HEK293T (cell line): ENCODE measurements around the gene MACROD2.
A peak's percentile ranks its signal among the peaks of the same experiment; 100 is the strongest.
"Not testable (repeated sequence)": the region's sequence is repeated elsewhere in the genome, so short reads cannot be mapped to it uniquely, and the experiment has no call there.

ENCODE experiments used
- CTCF ChIA-PET: fragments of 350-600 bp; formaldehyde crosslinking; extraction: SDS; loops from one replicate; lab custom pipeline; 2021; ENCODE audit warnings: antibody characterized with exemption, inconsistent platforms; lab: Yijun Ruan, JAX
- POLR2A ChIA-PET: fragments of 350-600 bp; formaldehyde crosslinking; extraction: SDS; loops from one replicate; lab custom pipeline; 2020; ENCODE audit warnings: antibody characterized with exemption, inconsistent platforms; lab: Yijun Ruan, JAX
- DNase-seq: peaks from one replicate; pipeline ENCODE4 v3.0.0; 2012; ENCODE audit warnings: mixed read lengths; ENCODE audit errors: extremely low spot score
- ARNT ChIP-seq: fragments of 450-650 bp; IDR thresholded peaks from 2 replicates; pipeline ENCODE4 v1.6.1; 2017; ENCODE audit warnings: mild to moderate bottlenecking
- BHLHE40 ChIP-seq: fragments of 450-650 bp; IDR thresholded peaks from 2 replicates; pipeline ENCODE4 v1.6.1; 2016; ENCODE audit warnings: mild to moderate bottlenecking, moderate library complexity, borderline replicate concordance
- CTBP1 ChIP-seq: fragments of 450-650 bp; IDR thresholded peaks from 2 replicates; pipeline ENCODE4 v1.6.1; 2016; ENCODE audit warnings: borderline replicate concordance
- ELF4 ChIP-seq: fragments of 450-650 bp; IDR thresholded peaks from 2 replicates; pipeline ENCODE4 v1.6.1; 2017; ENCODE audit warnings: antibody characterized with exemption
- FOXA1 ChIP-seq: fragments of 450-650 bp; IDR thresholded peaks from 2 replicates; pipeline ENCODE4 v1.6.1; 2016; ENCODE audit warnings: mild to moderate bottlenecking
- FOXK2 ChIP-seq: fragments of 450-650 bp; IDR thresholded peaks from 2 replicates; pipeline ENCODE4 v1.6.1; 2016; ENCODE audit warnings: mild to moderate bottlenecking
- FOXM1 ChIP-seq: fragments of 450-650 bp; IDR thresholded peaks from 2 replicates; pipeline ENCODE4 v1.6.1; 2017; ENCODE audit warnings: mild to moderate bottlenecking, borderline replicate concordance
- HDGF ChIP-seq: fragments of 450-650 bp; IDR thresholded peaks from 2 replicates; pipeline ENCODE4 v1.6.1; 2017; ENCODE audit warnings: antibody characterized with exemption, borderline replicate concordance
- L3MBTL2 ChIP-seq: fragments of 450-650 bp; conservative IDR thresholded peaks from 2 replicates; pipeline ENCODE4 v1.6.1; 2016; ENCODE audit warnings: mild to moderate bottlenecking
- LEF1 ChIP-seq: fragments of 450-650 bp; IDR thresholded peaks from 2 replicates; pipeline ENCODE4 v1.6.1; 2017; ENCODE audit warnings: mild to moderate bottlenecking, borderline replicate concordance
- NFRKB ChIP-seq: fragments of 450-650 bp; IDR thresholded peaks from 2 replicates; pipeline ENCODE4 v1.6.1; 2016; ENCODE audit warnings: mild to moderate bottlenecking, moderate library complexity
- PKNOX1 ChIP-seq: fragments of 450-650 bp; IDR thresholded peaks from 2 replicates; pipeline ENCODE4 v1.6.1; 2016
- SP1 ChIP-seq: fragments of 450-650 bp; IDR thresholded peaks from 2 replicates; pipeline ENCODE4 v1.6.1; 2017
- SUZ12 ChIP-seq: fragments of 450-650 bp; IDR thresholded peaks from 2 replicates; pipeline ENCODE4 v1.6.1; 2016; ENCODE audit warnings: mild to moderate bottlenecking
- TARDBP ChIP-seq: fragments of 450-650 bp; IDR thresholded peaks from 2 replicates; pipeline ENCODE4 v1.6.1; 2016
- ZNF384 ChIP-seq: fragments of 450-650 bp; IDR thresholded peaks from 2 replicates; pipeline ENCODE4 v1.6.1; 2016

MACROD2 gene

GRCh38 chr20:14245368-14245970 lies 250.2 kb downstream of the MACROD2 start:
- POLR2A ChIA-PET, result no interaction called here
- CTCF ChIA-PET, result no interaction called here
- TF ChIP-seq BHLHE40, result no peak
- no peak for TF ChIP-seq PKNOX1
- no peak for TF ChIP-seq ARNT
- no peak for TF ChIP-seq FOXA1
- TF ChIP-seq LEF1, result no peak
- TF ChIP-seq NFRKB, result no peak
- no peak for TF ChIP-seq HDGF
- TF ChIP-seq L3MBTL2, result no peak
- TF ChIP-seq FOXM1, result no peak
- no peak for TF ChIP-seq ELF4
- TF ChIP-seq CTBP1, result no peak
- TF ChIP-seq SUZ12, result no peak
- no peak for TF ChIP-seq ZNF384
- TF ChIP-seq TARDBP, result no peak
- no peak for TF ChIP-seq FOXK2
- no peak for TF ChIP-seq SP1
- no peak for DNase-seq

GRCh38 chr20:14259689-14260088 lies 264.4 kb downstream of the MACROD2 start:
- CTCF ChIA-PET, result no interaction called here
- no peak for DNase-seq
- POLR2A ChIA-PET, result no interaction called here
- TF ChIP-seq FOXK2 (no peak), TARDBP (no peak), CTBP1 (no peak), BHLHE40 (no peak), L3MBTL2 (no peak), SP1 (no peak), ELF4 (no peak), ZNF384 (no peak), LEF1 (no peak), FOXM1 (no peak), NFRKB (no peak)

GRCh38 chr20:14260367-14260766 lies 265.1 kb downstream of the MACROD2 start:
- ChIA-PET POLR2A (no interaction called here), CTCF (no interaction called here)
- no peak for DNase-seq
- TF ChIP-seq ELF4, result no peak
- TF ChIP-seq ZNF384, result no peak
- no peak for TF ChIP-seq HDGF
- no peak for TF ChIP-seq PKNOX1
- no peak for TF ChIP-seq NFRKB
- no peak for TF ChIP-seq LEF1
- TF ChIP-seq ARNT, result no peak
- TF ChIP-seq SUZ12, result no peak
- TF ChIP-seq FOXM1, result no peak
- no peak for TF ChIP-seq FOXK2
- TF ChIP-seq TARDBP, result no peak
- no peak for TF ChIP-seq BHLHE40
- no peak for TF ChIP-seq FOXA1
- no peak for TF ChIP-seq CTBP1
- TF ChIP-seq SP1, result no peak
- no peak for TF ChIP-seq L3MBTL2

- CTCF ChIA-PET, result no interaction called here
- peak; percentile 20 for DNase-seq
- POLR2A ChIA-PET, result no interaction called here
Measured at GRCh38 chr20:14264869-14265268, 269.6 kb downstream of the MACROD2 start.

GRCh38 chr20:14266246-14266645 lies 270.9 kb downstream of the MACROD2 start:
- TF ChIP-seq HDGF, result no peak
- TF ChIP-seq NFRKB, result no peak
- TF ChIP-seq SP1, result no peak
- TF ChIP-seq FOXM1, result no peak
- no peak for TF ChIP-seq CTBP1
- TF ChIP-seq FOXA1, result no peak
- CTCF ChIA-PET, result no interaction called here
- DNase-seq, result no peak
- POLR2A ChIA-PET, result no interaction called here

More at GRCh38 chr20:14264869-14265268, 269.6 kb downstream of the MACROD2 start:
- no peak for TF ChIP-seq TARDBP
- TF ChIP-seq FOXA1, result no peak

- POLR2A ChIA-PET, CTCF ChIA-PET, DNase-seq: not testable (repeated sequence)
Measured at GRCh38 chr20:14270751-14271150, 275.4 kb downstream of the MACROD2 start.

GRCh38 chr20:14282140-14282539 lies 286.8 kb downstream of the MACROD2 start:
- DNase-seq, result no peak
- ChIA-PET POLR2A (no interaction called here), CTCF (no interaction called here)
- no peak for TF ChIP-seq ARNT
- no peak for TF ChIP-seq SP1
- no peak for TF ChIP-seq FOXA1
- TF ChIP-seq CTBP1, result no peak
- no peak for TF ChIP-seq SUZ12
- TF ChIP-seq HDGF, result no peak
- no peak for TF ChIP-seq BHLHE40
- TF ChIP-seq TARDBP, result no peak
- TF ChIP-seq FOXM1, result no peak
- no peak for TF ChIP-seq ZNF384
- TF ChIP-seq PKNOX1, result no peak
- no peak for TF ChIP-seq NFRKB
